Nasal cavity respiratory epithelium epithelial cell of viscerocranial mucosa (primary cell): ENCODE data around the gene PPIAL4G. TPM values are rescaled to one million over a fixed set of nuclear protein-coding genes. Genes with fewer than 3 reads are reported as not detected.

Experiments used
- total RNA-seq: library from RNA; depleted of rRNA; stranded (reverse); fragments of >200 nt; gene quantifications from 2 replicates; pipeline ENCODE4 v1.2.3, GENCODE V29; 2014

Gene PPIAL4G
- total RNA-seq, result not detected in 2 replicates

GRCh38 chr1:148483029-148483428 is at the start of gene PPIAL4G:
Gene PPIAL4G, minus strand, starts transcription at chr1:148483302. Its CDS starts 50 bp downstream, at chr1:148483252.

Other genes starting within 250 kb of the PPIAL4G start
- 38.3 and 62.3 TPM in 2 replicates for gene NBPF14, start 112.7 kb upstream of the PPIAL4G start, total RNA-seq